ENCODE results near the gene SRP68.

DNA sequence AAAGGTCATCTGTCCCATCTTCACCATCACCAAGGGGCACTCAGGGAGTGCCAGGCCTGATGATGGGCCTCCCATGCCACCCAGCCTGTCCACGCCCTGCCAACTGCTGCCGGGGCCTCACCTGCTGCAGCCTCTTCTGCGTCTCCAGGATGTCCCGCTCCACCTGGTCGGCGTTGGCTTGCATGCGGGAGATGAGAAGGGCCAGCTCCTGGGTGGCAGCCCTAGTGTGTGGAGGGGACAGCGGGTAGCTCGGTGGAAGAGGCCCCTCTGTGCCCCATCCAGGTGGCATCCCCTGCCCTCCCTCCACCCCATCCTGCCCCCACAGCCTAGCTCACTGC, 48.4 kb downstream of the SRP68 start:
- TF ChIP-seq POLR2A (IDR thresholded peaks at IDR 0.05) = no peak
- TF ChIP-seq CTCF (IDR thresholded peaks at IDR 0.05) = no peak

Data from body of pancreas (tissue), 4 donors.